ENCODE data around the gene RALGDS. TPM values are rescaled to one million over a fixed set of nuclear protein-coding genes. Genes with fewer than 3 reads are reported as not detected.

Gene RALGDS
- total and polyA plus RNA-seq, 2 donors (not counting 3 experiments of a cell fraction or from before 2014, with no cell fraction given): 41.4 to 60.0 TPM

DNA sequence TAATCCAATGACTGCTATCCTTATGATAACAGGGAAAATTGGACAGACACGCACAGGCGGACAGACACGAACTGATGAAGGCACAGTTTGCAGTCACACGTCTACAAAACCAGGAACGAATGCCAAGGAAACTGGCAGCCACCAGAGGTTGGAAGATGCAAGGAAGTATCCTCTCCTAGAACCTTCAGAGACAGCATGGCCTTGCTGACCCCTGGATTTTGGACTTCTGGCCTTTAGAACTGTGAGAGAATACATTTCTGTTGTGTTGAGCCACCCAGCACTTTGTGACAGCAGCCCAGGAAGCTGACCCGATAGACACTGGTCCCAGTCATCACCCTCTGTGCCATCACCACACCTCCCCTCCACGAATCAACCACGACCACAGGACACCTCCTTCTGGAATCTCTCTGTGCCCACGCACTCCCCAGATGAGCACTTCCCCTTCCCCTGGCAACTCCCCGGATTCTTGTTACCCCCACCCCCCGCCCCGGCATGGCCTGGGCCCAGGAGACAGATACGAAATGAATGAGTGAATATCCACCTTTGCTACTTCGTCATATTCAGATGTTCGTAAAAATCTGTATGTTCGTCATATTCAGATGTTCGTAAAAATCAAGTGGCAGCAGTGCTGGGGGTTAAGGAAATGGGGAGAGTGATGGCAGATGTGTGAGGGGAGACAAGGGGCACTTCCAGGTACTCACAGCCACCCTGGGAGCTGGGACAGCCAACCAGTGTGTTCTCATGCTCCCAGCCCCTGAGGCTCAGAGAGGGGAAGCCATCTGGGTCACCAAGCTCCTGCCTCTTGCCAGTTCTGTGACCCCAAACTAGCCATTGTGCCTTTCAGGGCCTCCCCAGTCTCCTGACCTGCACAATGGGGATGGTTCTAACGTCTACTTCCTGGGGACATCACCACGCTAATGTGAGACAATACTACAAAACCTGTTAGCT lies 24.1 kb upstream of the RALGDS start:
- Histone ChIP-seq H4K20me1 (replicated peaks; ENCODE audit: control insufficient read depth, extremely low read depth, insufficient read depth, low read length) (no peaks in the 10 kb centered on the region), H3K4me2 (ENCODE audit: insufficient read depth, low read length) (peak overlapping the region; percentile 2), H3K4me1 (ENCODE audit: control insufficient read depth, extremely low read depth, insufficient read depth, low read length) (peaks cover 15% of the 10 kb centered on the region), H3K9me1 (replicated peaks; ENCODE audit: control insufficient read depth, extremely low read depth, insufficient read depth, low read length) (no peaks in the 10 kb centered on the region), H3K79me2 (ENCODE audit: control insufficient read depth, insufficient read depth, low read length) (peaks cover 2% of the 10 kb centered on the region), H2AFZ (ENCODE audit: low read depth, low read length) (no peak overlapping the region), H3K27ac (ENCODE audit: insufficient read depth, low read depth, low read length) (no peak overlapping the region), H3K27me3 (ENCODE audit: control insufficient read depth in 2 of 2, insufficient read depth in 2 of 2, low read length in 2 of 2) (no peaks in the 10 kb centered on the region), H3K9me3 (replicated peaks; ENCODE audit: control insufficient read depth, insufficient read depth, low read length) (no peaks in the 10 kb centered on the region), H3K36me3 (ENCODE audit: control insufficient read depth in 2 of 2, extremely low read depth in 1 of 2, insufficient read depth in 2 of 2, low read length in 2 of 2) (no peaks in the 10 kb centered on the region), H3K4me3 (replicated peaks in 1 of 3; ENCODE audit: insufficient read depth in 1 of 3, low read depth in 1 of 3, low read length in 3 of 3) (no peak overlapping the region), H3K9ac (replicated peaks; ENCODE audit: extremely low read depth, insufficient read depth, low read length) (no peak overlapping the region)
- TF ChIP-seq POLR2AphosphoS5 (IDR thresholded peaks at IDR 0.05; ENCODE audit: insufficient read depth, low read depth, low read length) (no peak), EZH2 (IDR thresholded peaks at IDR 0.05; ENCODE audit: borderline replicate concordance, low read depth, low read length, severe bottlenecking) (no peak), FOS (IDR thresholded peaks at IDR 0.05; ENCODE audit: borderline replicate concordance, insufficient read depth, low read length) (no peak), MYC (IDR thresholded peaks at IDR 0.05; ENCODE audit: low read depth, low read length) (no peak), GATA2 (IDR thresholded peaks at IDR 0.05; ENCODE audit: insufficient read depth, insufficient read length, low read depth, low read length) (no peak), POLR2A (IDR thresholded peaks at IDR 0.05; ENCODE audit: low read depth, low read length) (no peak)
- TF ChIP-seq, protein P1, sequence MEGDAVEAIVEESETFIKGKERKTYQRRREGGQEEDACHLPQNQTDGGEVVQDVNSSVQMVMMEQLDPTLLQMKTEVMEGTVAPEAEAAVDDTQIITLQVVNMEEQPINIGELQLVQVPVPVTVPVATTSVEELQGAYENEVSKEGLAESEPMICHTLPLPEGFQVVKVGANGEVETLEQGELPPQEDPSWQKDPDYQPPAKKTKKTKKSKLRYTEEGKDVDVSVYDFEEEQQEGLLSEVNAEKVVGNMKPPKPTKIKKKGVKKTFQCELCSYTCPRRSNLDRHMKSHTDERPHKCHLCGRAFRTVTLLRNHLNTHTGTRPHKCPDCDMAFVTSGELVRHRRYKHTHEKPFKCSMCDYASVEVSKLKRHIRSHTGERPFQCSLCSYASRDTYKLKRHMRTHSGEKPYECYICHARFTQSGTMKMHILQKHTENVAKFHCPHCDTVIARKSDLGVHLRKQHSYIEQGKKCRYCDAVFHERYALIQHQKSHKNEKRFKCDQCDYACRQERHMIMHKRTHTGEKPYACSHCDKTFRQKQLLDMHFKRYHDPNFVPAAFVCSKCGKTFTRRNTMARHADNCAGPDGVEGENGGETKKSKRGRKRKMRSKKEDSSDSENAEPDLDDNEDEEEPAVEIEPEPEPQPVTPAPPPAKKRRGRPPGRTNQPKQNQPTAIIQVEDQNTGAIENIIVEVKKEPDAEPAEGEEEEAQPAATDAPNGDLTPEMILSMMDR (IDR thresholded peaks at IDR 0.05; ENCODE audit: extremely low read depth in 1 of 2, insufficient read depth in 1 of 2, low read depth in 1 of 2, low read length in 2 of 2): no peak
- TF ChIP-seq, protein P2, sequence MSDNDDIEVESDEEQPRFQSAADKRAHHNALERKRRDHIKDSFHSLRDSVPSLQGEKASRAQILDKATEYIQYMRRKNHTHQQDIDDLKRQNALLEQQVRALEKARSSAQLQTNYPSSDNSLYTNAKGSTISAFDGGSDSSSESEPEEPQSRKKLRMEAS (IDR thresholded peaks at IDR 0.05; ENCODE audit: insufficient read depth, insufficient read length): no peak
- ChIA-PET CTCF (interaction anchor here (0.9 to 6.2 kb wide), 30 partner anchors 10 to 414 kb away, joined by 3 to 147 read pairs (median 10); partner anchors contain the start of genes GTF3C5 and RALGDS), POLR2A (interaction anchor here (0.9 to 1.1 kb wide), 2 partner anchors 11 to 26 kb away, joined by 3 read pairs; no protein-coding TSS in a partner anchor)
- dilution Hi-C loops (cut with MboI; ENCODE audit: extremely low pct_ligation_motif_present, low sequenced_read_pairs) (no loop called here), intact Hi-C loops (cut with micrococcal nuclease) (loop anchor here (1.0 kb wide), 5 partner anchors 10 to 123 kb away; partner anchors contain the start of gene RALGDS)
- no peak for FAIRE-seq
- BruUV-seq (replicated peaks): no TSS peak
- DNase-seq (ENCODE audit: low read depth, low spot score): no peak

All from endothelial cell of umbilical vein (primary cell).